ENCODE data around the gene HAAO.

GRCh38 chr2:42823744-42824453 lies 31.5 kb upstream of the HAAO start:
- no peak for TF ChIP-seq POLR2A (IDR thresholded peaks at IDR 0.05; ENCODE audit: low read depth, low read length)
- no peak for TF ChIP-seq POLR2AphosphoS5 (IDR thresholded peaks at IDR 0.05; ENCODE audit: low read depth, low read length)
- TF ChIP-seq POU2F2 (IDR thresholded peaks at IDR 0.05; ENCODE audit: low read depth, low read length) = no peak
- no peak for TF ChIP-seq TAF1 (IDR thresholded peaks at IDR 0.05; ENCODE audit: low read depth, low read length)
- TF ChIP-seq PAX5 (IDR thresholded peaks at IDR 0.05; ENCODE audit: insufficient read depth, low read length, severe bottlenecking) = no peak
- TF ChIP-seq SPI1 (IDR thresholded peaks at IDR 0.05; ENCODE audit: low read depth, low read length) = no peak

Measured in GM12891 (cell line).